SK-N-SH treated with all-trans-retinoic acid at 6 μM for 48 hours (cell line): ENCODE measurements around the gene WDR31.
"Not testable (repeated sequence)": the region's sequence is repeated elsewhere in the genome, so short reads cannot be mapped to it uniquely, and the experiment has no call there.

ENCODE experiments used
- ATAC-seq: fragments of 200-7000 bp; cut with Tn5 transposase; 3 replicates; pipeline ENCODE4 v1.9.1; 2020; ENCODE audit warnings: mild to moderate bottlenecking, moderate library complexity
- ARNTL ChIP-seq: fragments of 450-650 bp; formaldehyde crosslinking; IDR thresholded peaks from 2 replicates; pipeline ENCODE4 v1.5.0; 2020; ENCODE audit warnings: low read depth, mild to moderate bottlenecking, moderate library complexity, borderline replicate concordance
- BACH2 ChIP-seq: fragments of 250-450 bp; sonication (Bioruptor Pico); IDR thresholded peaks from 2 replicates; pipeline ENCODE4 v1.9.0; 2021; ENCODE audit warnings: mild to moderate bottlenecking, borderline replicate concordance
- ESRRG ChIP-seq: fragments of 250-450 bp; sonication (Bioruptor Pico); IDR thresholded peaks from 2 replicates; pipeline ENCODE4 v1.6.1; 2021; ENCODE audit warnings: mild to moderate bottlenecking
- ISL1 ChIP-seq: fragments of 250-450 bp; sonication (Bioruptor Pico); IDR thresholded peaks from 2 replicates; pipeline ENCODE4 v2.1.2; 2022; ENCODE audit warnings: mild to moderate bottlenecking, moderate library complexity
- PPARA ChIP-seq: fragments of 250-450 bp; sonication (Bioruptor Pico); IDR thresholded peaks from 2 replicates; pipeline ENCODE4 v1.5.0; 2020; ENCODE audit warnings: mild to moderate bottlenecking, borderline replicate concordance
- RARB ChIP-seq: fragments of 250-450 bp; sonication (Bioruptor Pico); IDR thresholded peaks from 2 replicates; pipeline ENCODE4 v1.8.0; 2021; ENCODE audit warnings: mild to moderate bottlenecking, moderate library complexity
- SNAI2 ChIP-seq: fragments of 250-450 bp; sonication (Bioruptor Pico); IDR thresholded peaks from 2 replicates; pipeline ENCODE4 v1.5.0; 2020; ENCODE audit warnings: mild to moderate bottlenecking, moderate library complexity
- TCF4 ChIP-seq: fragments of 250-450 bp; sonication (Bioruptor Pico); IDR thresholded peaks from 2 replicates; pipeline ENCODE4 v1.8.0; 2021; ENCODE audit warnings: mild to moderate bottlenecking, moderate library complexity, borderline replicate concordance
- TOX ChIP-seq: fragments of 250-450 bp; sonication (Bioruptor Pico); IDR thresholded peaks from 2 replicates; pipeline ENCODE4 v1.8.0; 2021; ENCODE audit warnings: mild to moderate bottlenecking, moderate library complexity, borderline replicate concordance
- ZC3H10 ChIP-seq: fragments of 250-450 bp; sonication (Bioruptor Pico); IDR thresholded peaks from 2 replicates; pipeline ENCODE4 v1.5.1; 2021; ENCODE audit warnings: mild to moderate bottlenecking, moderate library complexity
- ZFP3 ChIP-seq: fragments of 250-450 bp; sonication (Bioruptor Pico); IDR thresholded peaks from 2 replicates; pipeline ENCODE4 v1.5.0; 2020; ENCODE audit warnings: mild to moderate bottlenecking, moderate library complexity
- ZFP30 ChIP-seq: fragments of 450-650 bp; formaldehyde crosslinking; IDR thresholded peaks from 2 replicates; pipeline ENCODE4 v1.5.0; 2022; ENCODE audit warnings: mild to moderate bottlenecking, moderate library complexity
- ZNF565 ChIP-seq: fragments of 450-650 bp; formaldehyde crosslinking; conservative IDR thresholded peaks from 2 replicates; pipeline ENCODE4 v1.5.0; 2020; ENCODE audit warnings: low read depth, mild to moderate bottlenecking, moderate library complexity
- ZNF70 ChIP-seq: fragments of 450-650 bp; formaldehyde crosslinking; IDR thresholded peaks from 2 replicates; pipeline ENCODE4 v1.5.0; 2020; ENCODE audit warnings: mild to moderate bottlenecking, moderate library complexity
- ZNF8 ChIP-seq: fragments of 450-650 bp; formaldehyde crosslinking; IDR thresholded peaks from 2 replicates; pipeline ENCODE4 v1.5.0; 2020; ENCODE audit warnings: mild to moderate bottlenecking, moderate library complexity
- TF ChIP-seq, protein P1 (sequence below): fragments of 250-450 bp; sonication (Bioruptor Pico); IDR thresholded peaks from 2 replicates; pipeline ENCODE4 v1.8.0; 2020; ENCODE audit warnings: mild to moderate bottlenecking, moderate library complexity, borderline replicate concordance
- TF ChIP-seq, protein P2 (sequence below): fragments of 250-450 bp; sonication (Bioruptor Pico); IDR thresholded peaks from 2 replicates; pipeline ENCODE4 v1.5.1; 2021; ENCODE audit warnings: mild to moderate bottlenecking, moderate library complexity
- TF ChIP-seq, protein P3 (sequence below): fragments of 250-450 bp; sonication (Bioruptor Pico); IDR thresholded peaks from 2 replicates; pipeline ENCODE4 v1.8.0; 2021; ENCODE audit warnings: low read depth, mild to moderate bottlenecking, moderate library complexity, borderline replicate concordance
- TF ChIP-seq, protein P4 (sequence below): fragments of 250-450 bp; sonication (Bioruptor Pico); IDR thresholded peaks from 2 replicates; pipeline ENCODE4 v1.5.1; 2020; ENCODE audit warnings: low read depth, mild to moderate bottlenecking, moderate library complexity
- TF ChIP-seq, protein P5 (sequence below): fragments of 250-450 bp; sonication (Bioruptor Pico); IDR thresholded peaks from 2 replicates; pipeline ENCODE4 v1.5.0; 2020; ENCODE audit warnings: mild to moderate bottlenecking, moderate library complexity

Gene WDR31

DNA sequence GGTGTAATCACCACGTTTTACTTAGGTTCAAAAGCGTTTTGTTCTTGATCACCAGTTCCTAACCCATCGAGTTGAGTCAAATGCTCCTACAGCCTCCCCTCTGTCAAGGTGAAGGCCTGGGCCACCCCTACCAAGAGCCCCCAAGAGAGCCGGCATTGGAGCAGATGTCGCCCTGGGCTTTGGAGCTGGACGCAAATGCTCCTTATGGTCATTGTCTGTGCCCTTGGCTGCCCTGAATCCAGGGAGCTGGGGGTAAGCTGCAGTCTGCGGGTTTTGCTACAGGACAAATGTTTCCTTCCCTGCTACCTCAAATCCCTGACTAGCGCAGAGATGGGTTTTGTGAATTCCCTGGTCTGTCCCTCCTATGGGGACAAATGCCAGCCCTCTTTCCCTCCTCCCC is 41.8 kb downstream of the WDR31 start:
- TF ChIP-seq ZNF8 (CRISPR knock-in tag) = no peak
- no peak for TF ChIP-seq SNAI2 (CRISPR knock-in tag)
- TF ChIP-seq ISL1 (CRISPR knock-in tag) = no peak
- TF ChIP-seq, protein P1, sequence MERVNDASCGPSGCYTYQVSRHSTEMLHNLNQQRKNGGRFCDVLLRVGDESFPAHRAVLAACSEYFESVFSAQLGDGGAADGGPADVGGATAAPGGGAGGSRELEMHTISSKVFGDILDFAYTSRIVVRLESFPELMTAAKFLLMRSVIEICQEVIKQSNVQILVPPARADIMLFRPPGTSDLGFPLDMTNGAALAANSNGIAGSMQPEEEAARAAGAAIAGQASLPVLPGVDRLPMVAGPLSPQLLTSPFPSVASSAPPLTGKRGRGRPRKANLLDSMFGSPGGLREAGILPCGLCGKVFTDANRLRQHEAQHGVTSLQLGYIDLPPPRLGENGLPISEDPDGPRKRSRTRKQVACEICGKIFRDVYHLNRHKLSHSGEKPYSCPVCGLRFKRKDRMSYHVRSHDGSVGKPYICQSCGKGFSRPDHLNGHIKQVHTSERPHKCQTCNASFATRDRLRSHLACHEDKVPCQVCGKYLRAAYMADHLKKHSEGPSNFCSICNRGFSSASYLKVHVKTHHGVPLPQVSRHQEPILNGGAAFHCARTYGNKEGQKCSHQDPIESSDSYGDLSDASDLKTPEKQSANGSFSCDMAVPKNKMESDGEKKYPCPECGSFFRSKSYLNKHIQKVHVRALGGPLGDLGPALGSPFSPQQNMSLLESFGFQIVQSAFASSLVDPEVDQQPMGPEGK (CRISPR knock-in tag) = no peak
- TF ChIP-seq ESRRG (CRISPR knock-in tag) = no peak
- no peak for TF ChIP-seq PPARA (CRISPR knock-in tag)
- no peak for TF ChIP-seq TOX (CRISPR knock-in tag)
- TF ChIP-seq ZFP30 (CRISPR knock-in tag) = no peak
- no peak for TF ChIP-seq ZFP3 (CRISPR knock-in tag)
- TF ChIP-seq BACH2 (CRISPR knock-in tag) = no peak
- TF ChIP-seq ZNF565 (CRISPR knock-in tag) = no peak
- no peak for TF ChIP-seq ZC3H10
- TF ChIP-seq, protein P2, sequence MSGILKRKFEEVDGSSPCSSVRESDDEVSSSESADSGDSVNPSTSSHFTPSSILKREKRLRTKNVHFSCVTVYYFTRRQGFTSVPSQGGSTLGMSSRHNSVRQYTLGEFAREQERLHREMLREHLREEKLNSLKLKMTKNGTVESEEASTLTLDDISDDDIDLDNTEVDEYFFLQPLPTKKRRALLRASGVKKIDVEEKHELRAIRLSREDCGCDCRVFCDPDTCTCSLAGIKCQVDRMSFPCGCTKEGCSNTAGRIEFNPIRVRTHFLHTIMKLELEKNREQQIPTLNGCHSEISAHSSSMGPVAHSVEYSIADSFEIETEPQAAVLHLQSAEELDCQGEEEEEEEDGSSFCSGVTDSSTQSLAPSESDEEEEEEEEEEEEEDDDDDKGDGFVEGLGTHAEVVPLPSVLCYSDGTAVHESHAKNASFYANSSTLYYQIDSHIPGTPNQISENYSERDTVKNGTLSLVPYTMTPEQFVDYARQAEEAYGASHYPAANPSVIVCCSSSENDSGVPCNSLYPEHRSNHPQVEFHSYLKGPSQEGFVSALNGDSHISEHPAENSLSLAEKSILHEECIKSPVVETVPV (CRISPR knock-in tag) = no peak
- TF ChIP-seq, protein P3, sequence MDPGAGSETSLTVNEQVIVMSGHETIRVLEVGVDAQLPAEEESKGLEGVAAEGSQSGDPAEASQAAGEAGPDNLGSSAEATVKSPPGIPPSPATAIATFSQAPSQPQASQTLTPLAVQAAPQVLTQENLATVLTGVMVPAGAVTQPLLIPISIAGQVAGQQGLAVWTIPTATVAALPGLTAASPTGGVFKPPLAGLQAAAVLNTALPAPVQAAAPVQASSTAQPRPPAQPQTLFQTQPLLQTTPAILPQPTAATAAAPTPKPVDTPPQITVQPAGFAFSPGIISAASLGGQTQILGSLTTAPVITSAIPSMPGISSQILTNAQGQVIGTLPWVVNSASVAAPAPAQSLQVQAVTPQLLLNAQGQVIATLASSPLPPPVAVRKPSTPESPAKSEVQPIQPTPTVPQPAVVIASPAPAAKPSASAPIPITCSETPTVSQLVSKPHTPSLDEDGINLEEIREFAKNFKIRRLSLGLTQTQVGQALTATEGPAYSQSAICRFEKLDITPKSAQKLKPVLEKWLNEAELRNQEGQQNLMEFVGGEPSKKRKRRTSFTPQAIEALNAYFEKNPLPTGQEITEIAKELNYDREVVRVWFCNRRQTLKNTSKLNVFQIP (CRISPR knock-in tag) = no peak
- TF ChIP-seq RARB = no peak
- no peak for TF ChIP-seq ARNTL (CRISPR knock-in tag)
- ATAC-seq = no peak

DNA sequence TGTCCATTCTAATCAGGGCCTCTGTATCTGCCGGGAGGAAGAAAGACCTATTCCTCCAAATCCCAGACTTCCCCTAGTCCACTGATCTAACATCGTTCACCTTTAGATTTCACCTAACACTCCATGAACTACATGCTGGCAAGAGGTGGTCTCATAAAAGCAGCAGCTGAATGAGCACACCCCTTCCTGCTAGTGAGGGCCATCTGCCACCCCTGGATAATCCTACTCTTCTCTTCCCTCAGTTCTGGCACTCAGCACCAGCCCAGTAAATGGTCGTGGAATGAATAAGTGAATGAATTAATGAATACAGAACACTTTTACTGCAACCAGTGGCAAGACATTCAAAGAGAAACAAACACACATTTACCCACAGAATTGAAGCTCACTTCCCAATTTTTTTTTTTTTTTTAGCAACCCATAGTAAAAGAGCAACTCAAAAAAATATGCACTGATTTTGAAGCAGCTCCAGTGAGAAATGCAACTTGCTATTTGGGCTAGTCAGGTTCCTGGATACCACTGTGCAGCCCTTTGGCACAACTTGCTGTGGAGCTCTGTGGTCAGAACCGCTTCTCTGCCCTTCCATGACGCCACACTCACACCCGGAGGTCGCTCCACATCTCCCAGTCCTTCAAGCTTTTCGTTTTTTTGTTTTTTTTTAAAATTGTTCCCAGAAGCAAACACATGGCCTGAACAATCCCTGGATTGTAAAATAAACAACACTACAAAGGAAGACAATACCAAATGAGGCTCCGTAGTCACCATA is 43.1 kb downstream of the WDR31 start:
- TF ChIP-seq ZNF565 (CRISPR knock-in tag) (no peak), RARB (no peak), ZNF70 (CRISPR knock-in tag) (no peak), ZC3H10 (no peak), ZFP30 (CRISPR knock-in tag) (no peak), PPARA (CRISPR knock-in tag) (no peak), ISL1 (CRISPR knock-in tag) (no peak), SNAI2 (CRISPR knock-in tag) (no peak), ZNF8 (CRISPR knock-in tag) (no peak), ESRRG (CRISPR knock-in tag) (no peak), TOX (CRISPR knock-in tag) (no peak), TCF4 (CRISPR knock-in tag) (no peak), ZFP3 (CRISPR knock-in tag) (no peak)
- TF ChIP-seq, protein P4, sequence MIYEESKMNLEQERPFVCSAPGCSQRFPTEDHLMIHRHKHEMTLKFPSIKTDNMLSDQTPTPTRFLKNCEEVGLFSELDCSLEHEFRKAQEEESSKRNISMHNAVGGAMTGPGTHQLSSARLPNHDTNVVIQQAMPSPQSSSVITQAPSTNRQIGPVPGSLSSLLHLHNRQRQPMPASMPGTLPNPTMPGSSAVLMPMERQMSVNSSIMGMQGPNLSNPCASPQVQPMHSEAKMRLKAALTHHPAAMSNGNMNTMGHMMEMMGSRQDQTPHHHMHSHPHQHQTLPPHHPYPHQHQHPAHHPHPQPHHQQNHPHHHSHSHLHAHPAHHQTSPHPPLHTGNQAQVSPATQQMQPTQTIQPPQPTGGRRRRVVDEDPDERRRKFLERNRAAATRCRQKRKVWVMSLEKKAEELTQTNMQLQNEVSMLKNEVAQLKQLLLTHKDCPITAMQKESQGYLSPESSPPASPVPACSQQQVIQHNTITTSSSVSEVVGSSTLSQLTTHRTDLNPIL = no peak
- TF ChIP-seq, protein P1 (CRISPR knock-in tag) = no peak
- TF ChIP-seq, protein P3 (CRISPR knock-in tag) = no peak
- TF ChIP-seq, protein P2 (CRISPR knock-in tag) = no peak
- TF ChIP-seq, protein P5, sequence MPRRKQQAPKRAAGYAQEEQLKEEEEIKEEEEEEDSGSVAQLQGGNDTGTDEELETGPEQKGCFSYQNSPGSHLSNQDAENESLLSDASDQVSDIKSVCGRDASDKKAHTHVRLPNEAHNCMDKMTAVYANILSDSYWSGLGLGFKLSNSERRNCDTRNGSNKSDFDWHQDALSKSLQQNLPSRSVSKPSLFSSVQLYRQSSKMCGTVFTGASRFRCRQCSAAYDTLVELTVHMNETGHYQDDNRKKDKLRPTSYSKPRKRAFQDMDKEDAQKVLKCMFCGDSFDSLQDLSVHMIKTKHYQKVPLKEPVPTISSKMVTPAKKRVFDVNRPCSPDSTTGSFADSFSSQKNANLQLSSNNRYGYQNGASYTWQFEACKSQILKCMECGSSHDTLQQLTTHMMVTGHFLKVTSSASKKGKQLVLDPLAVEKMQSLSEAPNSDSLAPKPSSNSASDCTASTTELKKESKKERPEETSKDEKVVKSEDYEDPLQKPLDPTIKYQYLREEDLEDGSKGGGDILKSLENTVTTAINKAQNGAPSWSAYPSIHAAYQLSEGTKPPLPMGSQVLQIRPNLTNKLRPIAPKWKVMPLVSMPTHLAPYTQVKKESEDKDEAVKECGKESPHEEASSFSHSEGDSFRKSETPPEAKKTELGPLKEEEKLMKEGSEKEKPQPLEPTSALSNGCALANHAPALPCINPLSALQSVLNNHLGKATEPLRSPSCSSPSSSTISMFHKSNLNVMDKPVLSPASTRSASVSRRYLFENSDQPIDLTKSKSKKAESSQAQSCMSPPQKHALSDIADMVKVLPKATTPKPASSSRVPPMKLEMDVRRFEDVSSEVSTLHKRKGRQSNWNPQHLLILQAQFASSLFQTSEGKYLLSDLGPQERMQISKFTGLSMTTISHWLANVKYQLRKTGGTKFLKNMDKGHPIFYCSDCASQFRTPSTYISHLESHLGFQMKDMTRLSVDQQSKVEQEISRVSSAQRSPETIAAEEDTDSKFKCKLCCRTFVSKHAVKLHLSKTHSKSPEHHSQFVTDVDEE = no peak
- ATAC-seq = no peak

DNA sequence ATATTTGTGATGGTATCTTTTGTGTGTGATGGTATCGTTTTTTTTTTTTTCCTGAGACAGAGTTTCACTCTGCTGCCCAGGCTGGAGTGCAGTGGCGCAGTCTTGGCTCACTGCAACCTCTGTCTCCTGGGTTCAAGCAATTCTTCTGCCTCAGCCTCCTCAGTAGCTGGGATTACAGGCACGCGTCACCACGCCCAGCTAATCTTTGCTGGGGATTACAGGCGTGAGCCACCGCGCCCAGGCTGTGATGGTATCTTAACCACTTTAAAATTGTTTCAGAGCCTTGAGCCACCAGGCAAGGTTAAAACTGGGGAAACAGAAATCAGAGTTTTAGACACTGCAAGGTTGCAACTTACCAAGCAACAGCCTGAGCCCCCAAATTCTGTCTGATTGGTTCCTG is 43.8 kb downstream of the WDR31 start:
- not testable (repeated sequence) for ATAC-seq
